Calu3 (cell line): ENCODE results near the gene PKIG. TPM values are rescaled to one million over a fixed set of nuclear protein-coding genes. Genes with fewer than 3 reads are reported as not detected.
"Not testable (repeated sequence)": the region's sequence is repeated elsewhere in the genome, so short reads cannot be mapped to it uniquely, and the experiment has no call there.

Experiments
- BruUV-seq: library from RNA; stranded (reverse); fragments of 400-500 nt; replicated peaks from 2 replicates; lab custom pipeline; 2021; lab: Mats Ljungman, UMichigan
- CTCF ChIA-PET: fragments of 300-600 bp; sonication (Branson Sonifier 250); formaldehyde crosslinking; loops from one replicate; lab custom pipeline; 2022; ENCODE audit warnings: antibody characterized with exemption; lab: Charles Lee
- DNase-seq: peaks from one replicate; pipeline ENCODE4 v3.0.0; 2022
- H3K27ac Mint-ChIP-seq: one replicate; pipeline ENCODE4 v1.8.0; 2022; ENCODE audit warnings: mixed read lengths; ENCODE audit not compliant: unreplicated experiment
- H3K27me3 Mint-ChIP-seq: one replicate; pipeline ENCODE4 v1.8.0; 2022; ENCODE audit warnings: mixed read lengths; ENCODE audit not compliant: unreplicated experiment
- H3K36me3 Mint-ChIP-seq: one replicate; pipeline ENCODE4 v1.8.0; 2022; ENCODE audit warnings: mild to moderate bottlenecking, moderate library complexity, mixed read lengths; ENCODE audit not compliant: insufficient read depth, unreplicated experiment
- H3K4me1 Mint-ChIP-seq: one replicate; pipeline ENCODE4 v1.8.0; 2022; ENCODE audit warnings: mild to moderate bottlenecking, low read depth, mixed read lengths; ENCODE audit not compliant: unreplicated experiment
- H3K4me3 Mint-ChIP-seq: one replicate; pipeline ENCODE4 v1.8.0; 2022; ENCODE audit warnings: mild to moderate bottlenecking, low read depth, moderate library complexity, mixed read lengths; ENCODE audit not compliant: unreplicated experiment
- H3K9me3 Mint-ChIP-seq: one replicate; pipeline ENCODE4 v1.8.0; 2022; ENCODE audit warnings: low read depth, mixed read lengths; ENCODE audit not compliant: unreplicated experiment
- CTCF ChIP-seq: fragments of 200-600 bp; IDR thresholded peaks from one replicate; pipeline ENCODE4 v1.8.0; 2022; ENCODE audit warnings: antibody characterized with exemption; ENCODE audit not compliant: unreplicated experiment
- intact Hi-C: fragments of 100-400 bp; cut with micrococcal nuclease; formaldehyde crosslinking; loops from one replicate; pipeline ENCODE4 v1.10.0; 2022; ENCODE audit not compliant: unreplicated experiment
- total RNA-seq: library from RNA; stranded (reverse); gene quantifications from 2 replicates; pipeline ENCODE4 v1.2.3, GENCODE V29; 2022

Gene PKIG
- total RNA-seq, 1 experiment from 2014 or later: 6.6 TPM

DNA sequence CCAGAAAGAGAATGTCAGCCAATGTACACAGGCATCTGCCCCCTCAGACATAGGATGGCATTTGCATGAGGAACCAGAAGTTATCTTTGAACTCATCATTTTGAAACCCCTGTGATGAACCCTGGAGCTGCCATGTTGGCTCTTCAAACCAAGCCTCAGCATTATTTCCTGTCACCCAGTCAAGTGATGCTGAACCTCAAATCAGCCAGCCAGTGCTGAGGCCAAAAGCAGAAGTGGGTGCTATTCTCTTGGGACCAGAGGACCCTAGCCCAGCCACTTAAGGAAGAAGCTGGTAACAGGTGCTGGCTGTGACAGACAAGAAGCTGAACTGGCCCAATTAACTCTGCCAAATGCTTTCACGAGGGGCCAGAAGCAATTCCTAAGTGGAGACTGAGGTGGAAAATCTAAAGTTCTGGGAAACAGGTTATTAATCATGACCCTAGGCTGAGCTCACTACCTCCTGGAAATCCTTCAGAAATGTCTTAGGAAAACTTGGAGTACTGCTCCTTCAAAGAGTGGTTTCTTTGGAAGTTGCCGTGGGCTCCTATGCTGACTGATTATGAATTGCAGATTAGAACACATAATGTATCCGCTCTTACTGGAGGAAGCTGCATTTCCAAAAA lies 4.0 kb downstream of the PKIG start:
- Mint-ChIP-seq H3K27me3 (peaks cover 51% of the 10 kb centered on the region), H3K4me3 (no peak overlapping the region), H3K36me3 (no peaks in the 10 kb centered on the region), H3K4me1 (no peaks in the 10 kb centered on the region), H3K27ac (no peak overlapping the region), H3K9me3 (no peaks in the 10 kb centered on the region)
- DNase-seq: no peak
- no TSS peak for BruUV-seq
- CTCF ChIA-PET: interaction anchor here (0.6 to 0.7 kb wide), 2 partner anchors 8 to 10 kb away, joined by 3 to 6 read pairs; no protein-coding TSS in a partner anchor
- TF ChIP-seq CTCF: no peak
- intact Hi-C loops: no loop called here

- no peak overlapping the region for H3K27ac Mint-ChIP-seq
- BruUV-seq: no TSS peak
Measured at GRCh38 chr20:44587035-44587980, 4.9 kb downstream of the PKIG start.

DNA sequence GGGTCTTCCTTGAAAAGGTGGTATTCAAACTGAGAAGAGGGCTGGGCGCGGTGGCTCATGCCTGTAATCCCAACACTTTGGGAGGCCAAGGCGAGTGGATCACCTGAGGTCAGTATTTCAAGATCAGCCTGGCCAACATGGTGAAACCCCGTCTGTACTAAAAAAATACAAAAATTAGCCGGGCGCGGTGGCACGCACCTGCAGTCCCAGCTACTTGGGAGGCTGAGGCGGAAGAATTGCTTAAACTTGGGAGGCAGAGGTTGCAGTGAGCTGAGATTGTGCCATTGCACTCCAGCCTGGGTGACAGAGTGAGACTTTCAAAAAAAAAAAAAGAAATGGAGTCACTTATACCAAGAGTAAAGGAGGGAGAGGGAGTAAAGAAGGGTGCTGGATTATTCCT lies 5.9 kb downstream of the PKIG start:
- H3K4me3 Mint-ChIP-seq, H3K27ac Mint-ChIP-seq, BruUV-seq, H3K36me3 Mint-ChIP-seq, H3K9me3 Mint-ChIP-seq, DNase-seq, H3K4me1 Mint-ChIP-seq, intact Hi-C loops: not testable (repeated sequence)
- CTCF ChIA-PET: interaction anchor here (0.7 to 1.1 kb wide), 2 partner anchors 11 to 182 kb away, joined by 3 read pairs; no protein-coding TSS in a partner anchor
- H3K27me3 Mint-ChIP-seq: peaks cover 38% of the 10 kb centered on the region

More at GRCh38 chr20:44587035-44587980, 4.9 kb downstream of the PKIG start:
- CTCF ChIA-PET: interaction anchor here (0.6 to 1.1 kb wide), 2 partner anchors 11 to 12 kb away, joined by 3 to 6 read pairs; no protein-coding TSS in a partner anchor
- no peak for DNase-seq
- intact Hi-C loops: no loop called here
- H3K4me1 Mint-ChIP-seq: no peaks in the 10 kb centered on the region
- no peaks in the 10 kb centered on the region for H3K9me3 Mint-ChIP-seq
- H3K36me3 Mint-ChIP-seq: no peaks in the 10 kb centered on the region
- no peak overlapping the region for H3K4me3 Mint-ChIP-seq
- no peak for TF ChIP-seq CTCF
- peaks cover 42% of the 10 kb centered on the region for H3K27me3 Mint-ChIP-seq

DNA sequence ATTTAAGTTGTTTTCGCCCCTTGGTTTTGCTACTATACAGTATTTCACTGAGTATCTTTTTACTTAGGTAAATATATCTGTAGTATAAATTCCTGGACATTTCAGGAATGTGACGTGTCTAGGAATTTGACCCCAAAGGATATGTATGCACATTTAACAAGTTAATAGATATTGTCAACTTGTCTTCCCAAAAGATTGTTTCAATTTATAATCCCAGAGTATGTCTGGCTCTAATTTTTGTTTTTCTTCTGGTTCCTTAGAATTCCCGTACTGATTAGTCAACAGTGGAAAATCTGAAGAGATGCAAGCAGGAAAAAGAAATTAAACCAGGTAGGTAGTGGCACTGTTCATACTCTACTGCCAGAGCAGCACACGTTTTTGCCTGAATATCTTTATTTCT lies 7.2 kb downstream of the PKIG start:
- Mint-ChIP-seq H3K9me3 (no peaks in the 10 kb centered on the region), H3K36me3 (no peaks in the 10 kb centered on the region), H3K4me1 (no peaks in the 10 kb centered on the region), H3K4me3 (no peak overlapping the region), H3K27ac (no peak overlapping the region), H3K27me3 (peaks cover 38% of the 10 kb centered on the region)
- intact Hi-C loops: no loop called here
- no peak for DNase-seq
- TF ChIP-seq CTCF: no peak
- CTCF ChIA-PET: no interaction called here
- no TSS peak for BruUV-seq
